ENCODE data around the gene CASTOR2. TPM values are rescaled to one million over a fixed set of nuclear protein-coding genes. Genes with fewer than 3 reads are reported as not detected.

CASTOR2 gene
- total RNA-seq, 1 experiment from 2014 or later = 26.5 TPM

GRCh38 chr7:75019800-75020199 lies 55.3 kb downstream of the CASTOR2 start:
- no peak overlapping the region for H3K9ac ChIP-seq (ENCODE audit: extremely low read depth, insufficient read length, low read length)
- no peak overlapping the region for H2BK20ac ChIP-seq (ENCODE audit: low read depth, low read length, poor library complexity, severe bottlenecking)
- no peaks in the 10 kb centered on the region for H3K27me3 ChIP-seq (ENCODE audit: insufficient read depth, low read length)
- Mint-ChIP-seq H3K4me1 (peaks cover 2 to 3% of the 10 kb centered on the region in 2 experiments; a peak in 2 of 4 replicates), H3K27me3 (ENCODE audit: low read depth) (no peaks in the 10 kb centered on the region), H3K9me3 (no peaks in the 10 kb centered on the region), H3K27ac (no peak overlapping the region), H3K4me3 (no peak overlapping the region), H3K36me3 (ENCODE audit: insufficient read depth in 1 of 3, low read depth in 3 of 3) (peaks cover 10 to 45% (median 40%) of the 10 kb centered on the region in 3 experiments; a peak in 6 of 7 replicates)
- H3K27ac ChIP-seq (ENCODE audit: insufficient read length, low read depth, low read length) = no peak overlapping the region
- no peak overlapping the region for H2BK12ac ChIP-seq (ENCODE audit: insufficient read length, low read depth, low read length)
- no peaks in the 10 kb centered on the region for H3K4me1 ChIP-seq (ENCODE audit: insufficient read depth, low read length)
- no CpG with 5 or more reads among the region's 14 CpGs for WGBS (ENCODE audit: extremely low coverage, insufficient read length, low lambda C conversion rate)
- H4K8ac ChIP-seq (replicated peaks; ENCODE audit: insufficient read length, low read depth, low read length) = no peak overlapping the region
- H3T11ph ChIP-seq (ENCODE audit: low read length) = no peak overlapping the region
- H3K4me2 ChIP-seq (ENCODE audit: insufficient read depth, insufficient read length, low read length) = no peak overlapping the region
- no peaks in the 10 kb centered on the region for H3K79me2 ChIP-seq (ENCODE audit: insufficient read depth, low read length)
- H4K5ac ChIP-seq (ENCODE audit: insufficient read length, low read depth, low read length) = no peak overlapping the region
- H2BK5ac ChIP-seq (ENCODE audit: insufficient read length, low read length) = no peak overlapping the region
- DNase-seq = no peak
- no peaks in the 10 kb centered on the region for H3K9me3 ChIP-seq (ENCODE audit: control insufficient read depth, low read depth, low read length)
- no peaks in the 10 kb centered on the region for H3K79me1 ChIP-seq (ENCODE audit: insufficient read depth, low read depth, low read length, poor library complexity, severe bottlenecking)
- TF ChIP-seq CTCF (conservative IDR thresholded peaks at IDR 0.05) = no peak
- no peaks in the 10 kb centered on the region for H4K20me1 ChIP-seq (ENCODE audit: control insufficient read depth, insufficient read depth, insufficient read length)
- H3K14ac ChIP-seq (ENCODE audit: insufficient read depth, low read length) = no peak overlapping the region; the same call in 1 of the 2 replicates
- no peak overlapping the region for H4K91ac ChIP-seq (ENCODE audit: insufficient read length, low read depth, low read length)
- no peak overlapping the region for H3K56ac ChIP-seq (ENCODE audit: insufficient read length, low read depth, low read length)
- H2BK15ac ChIP-seq (ENCODE audit: low read depth, low read length) = no peak overlapping the region
- no peak overlapping the region for H3K4ac ChIP-seq (ENCODE audit: low read depth, low read length)
- no peak overlapping the region for H2AK5ac ChIP-seq (ENCODE audit: insufficient read length, low read length)
- no peak overlapping the region for H3K23ac ChIP-seq (ENCODE audit: insufficient read length, low read depth, low read length)
- no peak overlapping the region for H2AFZ ChIP-seq (ENCODE audit: low read length)
- no peaks in the 10 kb centered on the region for H3K23me2 ChIP-seq (ENCODE audit: insufficient read length, low read depth, low read length, poor library complexity, severe bottlenecking)
- H3K18ac ChIP-seq (ENCODE audit: insufficient read length, low read depth, low read length) = no peak overlapping the region
- no peak overlapping the region for H2BK120ac ChIP-seq (ENCODE audit: low read depth, low read length, poor library complexity, severe bottlenecking)

Data from H9 (cell line).